Kidney (tissue), 14 donors: ENCODE measurements around the gene OR6B3. TPM values are rescaled to one million over a fixed set of nuclear protein-coding genes. Genes with fewer than 3 reads are reported as not detected.

Experiments used
- DNase-seq, 5 donors: peaks; one replicate each; pipeline ENCODE4 v3.0.0-alpha.2; 2013 to 2020
- FAIRE-seq: peaks from 2 replicates; lab custom pipeline; 2012; peaks lifted over from hg19 to GRCh38; lab: Jason Lieb, UNC
- H3K27ac ChIP-seq, 2 donors: one replicate each; pipeline ENCODE4 v1.7.0; 2013; ENCODE audit warnings: low read depth in 2 of 2, low read length in 2 of 2, inconsistent platforms in 1 of 2
- H3K27me3 ChIP-seq: one replicate; pipeline ENCODE4 v1.7.1; 2013; ENCODE audit warnings: low read length, inconsistent platforms; ENCODE audit not compliant: control insufficient read depth, insufficient read depth
- H3K36me3 ChIP-seq, 3 donors: one replicate each; pipeline versions ENCODE4 v1.7.0 to v1.7.1; 2013; ENCODE audit warnings: low read length in 3 of 3, control low read depth in 1 of 3, inconsistent platforms in 1 of 3; ENCODE audit not compliant: insufficient read depth in 3 of 3, control insufficient read depth in 2 of 3
- H3K4me1 ChIP-seq, 3 donors: one replicate each; pipeline versions ENCODE4 v1.7.0 to v1.7.1; 2013; ENCODE audit warnings: low read length in 3 of 3, inconsistent platforms in 1 of 3, low read depth in 1 of 3; ENCODE audit not compliant: control insufficient read depth in 2 of 3, insufficient read depth in 2 of 3
- H3K4me3 ChIP-seq, 3 donors: one replicate each; pipeline versions ENCODE4 v1.7.0 to v1.8.1; 2013; ENCODE audit warnings: low read length in 3 of 3, control low read depth in 1 of 3, inconsistent platforms in 1 of 3
- H3K9ac ChIP-seq, 3 donors: one replicate each; pipeline versions ENCODE4 v1.7.0 to v1.7.1; 2013; ENCODE audit warnings: low read length in 3 of 3, control low read depth in 1 of 3, inconsistent platforms in 1 of 3
- H3K9me3 ChIP-seq, 3 donors: one replicate each; pipeline versions ENCODE4 v1.7.0 to v1.7.1; 2013; ENCODE audit warnings: low read length in 3 of 3, control low read depth in 1 of 3, inconsistent platforms in 1 of 3; ENCODE audit not compliant: control insufficient read depth in 2 of 3, insufficient read depth in 1 of 3
- intact Hi-C: fragments of 100-400 bp; cut with DNase I; formaldehyde crosslinking; loops from one replicate; pipeline ENCODE4 v1.11.1; 2022
- polyA plus RNA-seq: library from polyadenylated mRNA; stranded (reverse); fragments of 350-450 nt; fragmentation: Illumina TruSeq; extraction: RNeasy Lipid Tissue Mini Kit (QIAGEN cat#74804); gene quantifications from one replicate; pipeline ENCODE4 v1.2.3, GENCODE V29; 2014; ENCODE audit warnings: low read depth, low replicate concordance; ENCODE audit not compliant: insufficient read depth
- total RNA-seq: library from RNA; stranded (reverse); fragmentation: NEBNext Ultra II Directional; extraction: Animal tissue kit (Norgen Biotek cat#: 25700); gene quantifications from one replicate; pipeline ENCODE4 v1.2.1, GENCODE V29; 2021
- TF ChIP-seq, protein P1 (sequence below): IDR thresholded peaks from 3 replicates; pipeline ENCODE4 v1.5.1; 2012; ENCODE audit warnings: mild to moderate bottlenecking, moderate library complexity, borderline replicate concordance; ENCODE audit not compliant: insufficient read depth; ENCODE audit errors: extremely low read depth
- donor health status: control.
- donor health status: control.
- donor health status: control.
- donor health status: control.
- donor health status: control.
- donor health status: DM: yes; HTN: yes; CAD: no.
- donor health status: Normal renal cell carcinoma (clear cell type).

OR6B3 gene
- total and polyA plus RNA-seq, 2 donors from 2014 or later: not detected

DNA sequence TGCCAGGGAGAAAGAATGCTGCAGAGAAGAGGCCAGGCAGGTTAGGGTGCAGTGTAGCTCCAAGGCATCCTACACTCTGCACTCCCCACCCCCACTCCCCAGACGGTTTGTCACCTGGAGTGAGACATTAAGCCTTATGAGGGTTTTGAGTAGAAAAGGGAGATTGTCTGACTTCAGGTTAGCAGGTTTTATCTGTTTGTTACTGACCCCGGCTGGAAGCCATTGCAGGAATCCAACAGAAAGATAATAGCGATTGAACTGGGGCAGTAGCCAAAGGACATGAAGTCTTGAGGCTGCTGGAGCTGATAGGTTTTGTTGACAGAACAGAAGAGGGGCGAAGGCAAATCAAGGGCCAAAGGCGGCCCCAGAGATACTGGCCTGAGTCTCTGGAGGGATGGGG lies 36.0 kb upstream of the OR6B3 start:
- FAIRE-seq: no peak
- no peak overlapping the region for H3K4me3 ChIP-seq
- no peak overlapping the region for H3K27ac ChIP-seq
- no peaks in the 10 kb centered on the region for H3K36me3 ChIP-seq
- intact Hi-C loops: no loop called here
- H3K9ac ChIP-seq: no peak overlapping the region
- DNase-seq: no peak
- TF ChIP-seq, protein P1, sequence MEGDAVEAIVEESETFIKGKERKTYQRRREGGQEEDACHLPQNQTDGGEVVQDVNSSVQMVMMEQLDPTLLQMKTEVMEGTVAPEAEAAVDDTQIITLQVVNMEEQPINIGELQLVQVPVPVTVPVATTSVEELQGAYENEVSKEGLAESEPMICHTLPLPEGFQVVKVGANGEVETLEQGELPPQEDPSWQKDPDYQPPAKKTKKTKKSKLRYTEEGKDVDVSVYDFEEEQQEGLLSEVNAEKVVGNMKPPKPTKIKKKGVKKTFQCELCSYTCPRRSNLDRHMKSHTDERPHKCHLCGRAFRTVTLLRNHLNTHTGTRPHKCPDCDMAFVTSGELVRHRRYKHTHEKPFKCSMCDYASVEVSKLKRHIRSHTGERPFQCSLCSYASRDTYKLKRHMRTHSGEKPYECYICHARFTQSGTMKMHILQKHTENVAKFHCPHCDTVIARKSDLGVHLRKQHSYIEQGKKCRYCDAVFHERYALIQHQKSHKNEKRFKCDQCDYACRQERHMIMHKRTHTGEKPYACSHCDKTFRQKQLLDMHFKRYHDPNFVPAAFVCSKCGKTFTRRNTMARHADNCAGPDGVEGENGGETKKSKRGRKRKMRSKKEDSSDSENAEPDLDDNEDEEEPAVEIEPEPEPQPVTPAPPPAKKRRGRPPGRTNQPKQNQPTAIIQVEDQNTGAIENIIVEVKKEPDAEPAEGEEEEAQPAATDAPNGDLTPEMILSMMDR: no peak
- no peaks in the 10 kb centered on the region for H3K27me3 ChIP-seq
- H3K4me1 ChIP-seq: no peaks in the 10 kb centered on the region
- H3K9me3 ChIP-seq: peaks cover 0 to 7% (median 2%) of the 10 kb centered on the region in 3 donors

DNA sequence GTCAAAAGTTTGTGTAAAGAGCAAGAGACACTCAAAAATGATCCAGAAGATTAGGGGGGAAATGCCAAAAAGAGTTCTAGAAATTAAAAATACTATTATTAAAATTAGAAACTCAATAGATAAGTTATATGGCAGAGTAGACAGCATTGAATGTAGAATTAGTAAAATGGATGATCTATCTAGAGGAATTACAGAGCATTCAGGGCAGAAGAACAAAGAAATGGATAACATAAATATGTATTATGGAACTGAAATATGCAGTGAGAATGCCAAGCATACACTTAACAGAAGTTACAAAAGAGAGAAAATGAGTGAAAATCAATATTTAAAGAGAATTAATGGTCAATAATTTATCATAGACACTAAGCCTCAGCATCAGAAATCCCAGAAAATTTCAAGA lies 33.2 kb upstream of the OR6B3 start:
- DNase-seq: no peak
- intact Hi-C loops: no loop called here
- H3K9me3 ChIP-seq: peaks cover 0 to 5% (median 2%) of the 10 kb centered on the region in 3 donors
- H3K27ac ChIP-seq: no peak overlapping the region
- no peak for FAIRE-seq
- H3K27me3 ChIP-seq: no peaks in the 10 kb centered on the region
- TF ChIP-seq, protein P1: no peak
- H3K4me3 ChIP-seq: no peak overlapping the region
- no peaks in the 10 kb centered on the region for H3K36me3 ChIP-seq
- H3K4me1 ChIP-seq: no peaks in the 10 kb centered on the region
- no peak overlapping the region for H3K9ac ChIP-seq

DNA sequence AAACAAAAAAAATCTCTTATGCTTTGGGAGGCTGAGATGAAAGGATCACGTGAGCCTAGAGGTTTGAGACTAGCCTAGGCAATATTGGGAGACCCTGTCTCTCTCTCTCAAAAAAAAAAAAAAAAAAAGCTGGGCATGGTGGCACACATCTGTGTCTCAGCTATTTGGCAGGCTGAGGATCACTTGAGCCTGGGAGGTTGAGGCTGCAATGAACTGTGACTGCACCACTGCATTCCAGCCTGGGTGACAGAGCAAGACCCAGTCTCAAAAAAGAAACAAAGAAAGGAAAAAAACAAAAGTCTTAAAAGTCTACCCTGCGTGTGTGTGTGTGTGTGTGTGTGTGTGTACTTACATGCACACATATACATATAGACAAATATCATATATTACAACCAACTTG lies 25.3 kb upstream of the OR6B3 start:
- H3K4me3 ChIP-seq: no peak overlapping the region
- H3K9ac ChIP-seq: no peak overlapping the region
- DNase-seq: no peak
- H3K27me3 ChIP-seq: no peaks in the 10 kb centered on the region
- intact Hi-C loops: no loop called here
- H3K27ac ChIP-seq: no peak overlapping the region
- no peak for FAIRE-seq
- no peaks in the 10 kb centered on the region for H3K4me1 ChIP-seq
- TF ChIP-seq, protein P1: no peak
- H3K36me3 ChIP-seq: no peaks in the 10 kb centered on the region
- H3K9me3 ChIP-seq: peaks cover 0 to 9% (median 4%) of the 10 kb centered on the region in 3 donors

DNA sequence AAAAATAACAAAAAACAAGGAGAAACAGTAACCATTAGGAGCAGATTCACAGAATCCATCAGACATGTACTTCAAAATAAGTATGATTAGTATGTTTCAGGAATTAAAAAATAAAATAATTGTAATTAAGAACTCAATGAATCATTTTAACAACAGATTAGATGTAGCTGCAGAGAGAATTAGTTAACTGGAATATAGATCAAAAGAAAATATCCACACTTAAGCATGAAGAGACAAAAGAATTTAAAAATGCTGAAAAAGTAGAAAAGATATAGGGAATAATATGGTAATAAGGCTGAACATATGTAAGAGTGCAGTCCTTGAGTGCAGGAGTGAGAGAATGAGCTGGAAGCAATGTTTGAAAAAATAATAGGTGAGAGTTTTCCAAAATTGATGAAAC lies 24.1 kb upstream of the OR6B3 start:
- no peaks in the 10 kb centered on the region for H3K27me3 ChIP-seq
- no peak overlapping the region for H3K9ac ChIP-seq
- TF ChIP-seq, protein P1: no peak
- H3K9me3 ChIP-seq: peaks cover 0 to 9% (median 4%) of the 10 kb centered on the region in 3 donors
- DNase-seq: no peak
- H3K4me3 ChIP-seq: no peak overlapping the region
- H3K27ac ChIP-seq: no peak overlapping the region
- no peak for FAIRE-seq
- no peaks in the 10 kb centered on the region for H3K4me1 ChIP-seq
- intact Hi-C loops: no loop called here
- H3K36me3 ChIP-seq: no peaks in the 10 kb centered on the region
